ENCODE data around the gene GPATCH4.

Gene GPATCH4

DNA sequence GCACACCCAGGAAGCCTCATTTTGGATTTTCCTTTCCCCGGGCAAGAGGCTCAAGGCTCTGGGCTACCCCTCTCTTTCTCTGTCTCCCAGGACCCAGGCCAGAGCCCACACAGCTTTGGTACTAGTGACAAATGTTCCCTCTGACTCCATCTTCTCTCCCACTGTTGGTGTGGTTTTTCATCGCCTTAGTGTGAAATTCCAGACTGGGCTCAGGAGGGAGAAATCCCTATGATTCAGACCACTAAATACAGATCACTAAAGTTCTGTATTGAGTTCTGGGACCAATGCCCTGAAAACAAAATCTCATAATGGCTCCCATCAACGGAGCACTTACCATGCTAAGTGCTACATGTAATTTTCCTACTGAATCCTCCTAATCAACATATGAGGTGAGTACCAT is 55.0 kb downstream of the GPATCH4 start:
- no peaks in the 10 kb centered on the region for H3K4me1 Mint-ChIP-seq (ENCODE audit: low read depth)
- H3K9me3 Mint-ChIP-seq: no peaks in the 10 kb centered on the region
- H3K36me3 Mint-ChIP-seq (ENCODE audit: low read depth): peaks cover 12% of the 10 kb centered on the region
- H3K27ac Mint-ChIP-seq: no peak overlapping the region
- no peaks in the 10 kb centered on the region for H3K27me3 Mint-ChIP-seq (ENCODE audit: low read depth)
- no peak overlapping the region for H3K4me3 Mint-ChIP-seq

DNA sequence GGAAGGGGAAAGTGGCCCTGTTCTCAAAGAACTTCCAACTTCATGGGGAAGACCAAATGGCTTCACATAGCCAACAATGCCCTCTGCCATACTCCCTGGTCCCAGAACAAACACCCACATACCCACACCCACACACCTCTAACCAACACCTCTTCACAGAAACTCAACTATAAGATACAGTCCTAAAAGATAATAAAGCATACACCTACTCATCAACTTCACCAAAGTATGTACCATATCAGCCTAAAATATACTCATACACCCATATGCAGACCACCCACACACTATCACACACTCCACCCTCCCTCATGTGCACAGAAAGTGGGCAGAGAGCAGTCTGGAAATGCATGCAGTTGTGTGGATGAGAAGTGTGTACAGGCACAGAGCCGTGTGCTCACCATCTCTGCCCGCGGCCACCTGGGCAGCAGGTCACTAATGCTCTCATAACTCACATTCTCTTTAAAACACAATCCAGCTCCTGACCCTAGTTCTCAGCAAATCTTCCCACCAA is 56.6 kb downstream of the GPATCH4 start:
- H3K4me1 Mint-ChIP-seq (ENCODE audit: low read depth): no peaks in the 10 kb centered on the region
- H3K4me3 Mint-ChIP-seq: no peak overlapping the region
- no peak overlapping the region for H3K27ac Mint-ChIP-seq
- peaks cover 11% of the 10 kb centered on the region for H3K36me3 Mint-ChIP-seq (ENCODE audit: low read depth)
- H3K27me3 Mint-ChIP-seq (ENCODE audit: low read depth): no peaks in the 10 kb centered on the region
- H3K9me3 Mint-ChIP-seq: no peaks in the 10 kb centered on the region

Measured in T-helper 1 cell treated with Interleukin-12 subunit alpha and Interleukin-12 subunit beta and Interleukin-4 antibody, amounts not matched to agents 30 μg/mL and 1 μg/mL, for 36 hours (primary cell).